Measurements from ENCODE around the gene PLOD2. TPM values are rescaled to one million over a fixed set of nuclear protein-coding genes. Genes with fewer than 3 reads are reported as not detected.

PLOD2 gene
- total and polyA plus RNA-seq, 12 donors = 12.5 to 44.6 (median 16.8) TPM

DNA sequence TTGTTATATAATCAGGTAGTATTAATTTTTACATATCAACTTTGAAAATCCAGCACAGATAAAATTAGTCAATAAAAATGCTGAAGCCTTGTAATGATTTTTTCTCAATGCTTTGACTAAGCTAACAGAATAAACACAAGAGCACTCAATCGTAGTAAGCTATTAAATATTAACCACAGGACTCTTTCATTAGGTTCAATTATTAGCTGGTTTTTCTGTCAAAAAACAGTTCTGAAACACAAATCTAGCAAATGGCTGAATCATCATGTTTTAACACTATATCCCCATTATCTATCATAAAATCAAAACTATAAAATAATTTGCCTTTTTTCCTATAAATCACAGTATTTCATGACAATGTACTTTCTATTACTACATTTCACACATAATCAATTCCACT is 69.6 kb downstream of the PLOD2 start:
- H3K27me3 ChIP-seq = no peaks in the 10 kb centered on the region
- 93 to 97% methylated on average over 1 of the region's 1 CpG for WGBS, 2 donors
- no peak for ATAC-seq
- TF ChIP-seq, protein P1, sequence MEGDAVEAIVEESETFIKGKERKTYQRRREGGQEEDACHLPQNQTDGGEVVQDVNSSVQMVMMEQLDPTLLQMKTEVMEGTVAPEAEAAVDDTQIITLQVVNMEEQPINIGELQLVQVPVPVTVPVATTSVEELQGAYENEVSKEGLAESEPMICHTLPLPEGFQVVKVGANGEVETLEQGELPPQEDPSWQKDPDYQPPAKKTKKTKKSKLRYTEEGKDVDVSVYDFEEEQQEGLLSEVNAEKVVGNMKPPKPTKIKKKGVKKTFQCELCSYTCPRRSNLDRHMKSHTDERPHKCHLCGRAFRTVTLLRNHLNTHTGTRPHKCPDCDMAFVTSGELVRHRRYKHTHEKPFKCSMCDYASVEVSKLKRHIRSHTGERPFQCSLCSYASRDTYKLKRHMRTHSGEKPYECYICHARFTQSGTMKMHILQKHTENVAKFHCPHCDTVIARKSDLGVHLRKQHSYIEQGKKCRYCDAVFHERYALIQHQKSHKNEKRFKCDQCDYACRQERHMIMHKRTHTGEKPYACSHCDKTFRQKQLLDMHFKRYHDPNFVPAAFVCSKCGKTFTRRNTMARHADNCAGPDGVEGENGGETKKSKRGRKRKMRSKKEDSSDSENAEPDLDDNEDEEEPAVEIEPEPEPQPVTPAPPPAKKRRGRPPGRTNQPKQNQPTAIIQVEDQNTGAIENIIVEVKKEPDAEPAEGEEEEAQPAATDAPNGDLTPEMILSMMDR (IDR thresholded peaks at IDR 0.05) = no peak
- no peaks in the 10 kb centered on the region for H3K9me3 ChIP-seq
- DNase-seq = no peak
- peaks cover 0 to 27% (median 0%) of the 10 kb centered on the region in 9 donors for H3K36me3 ChIP-seq
- peaks cover 0 to 37% (median 9%) of the 10 kb centered on the region in 9 donors for H3K4me1 ChIP-seq
- intact Hi-C loops (cut with DNase I) = loop anchor here in 1 of 10 donors (5.0 kb wide), 1 partner anchor 66 kb away; no protein-coding TSS in a partner anchor
- H3K4me3 ChIP-seq = no peak overlapping the region
- no peak overlapping the region for H3K27ac ChIP-seq

- Histone ChIP-seq H3K27ac (no peak overlapping the region), H3K36me3 (peaks cover 0 to 35% (median 0%) of the 10 kb centered on the region in 9 donors), H3K27me3 (no peaks in the 10 kb centered on the region), H3K4me3 (no peak overlapping the region), H3K9me3 (no peaks in the 10 kb centered on the region), H3K4me1 (peaks cover 0 to 37% (median 10%) of the 10 kb centered on the region in 9 donors)
- no peak for ATAC-seq
- intact Hi-C loops (cut with DNase I) = loop anchor here in 1 of 10 donors (5.0 kb wide), 1 partner anchor 67 kb away; no protein-coding TSS in a partner anchor
- WGBS, 2 donors = 69 to 81% methylated on average over 2 of the region's 2 CpGs
- no peak for DNase-seq
- TF ChIP-seq, protein P1 (IDR thresholded peaks at IDR 0.05) = no peak
These were observed 70.5 kb downstream of the PLOD2 start for GRCh38 chr3:146090521-146090920.

- Histone ChIP-seq H3K9me3 (no peaks in the 10 kb centered on the region), H3K27ac (no peak overlapping the region), H3K36me3 (peaks cover 0 to 43% (median 0%) of the 10 kb centered on the region in 9 donors), H3K4me1 (peaks cover 0 to 31% (median 7%) of the 10 kb centered on the region in 9 donors), H3K27me3 (no peaks in the 10 kb centered on the region), H3K4me3 (no peak overlapping the region)
- intact Hi-C loops (cut with DNase I) = no loop called here
- 91 to 93% methylated on average over 2 of the region's 2 CpGs for WGBS, 2 donors
- no peak for ATAC-seq
- TF ChIP-seq, protein P1 (IDR thresholded peaks at IDR 0.05) = no peak
- DNase-seq = no peak
These were observed 72.1 kb downstream of the PLOD2 start for GRCh38 chr3:146088840-146089239.

DNA sequence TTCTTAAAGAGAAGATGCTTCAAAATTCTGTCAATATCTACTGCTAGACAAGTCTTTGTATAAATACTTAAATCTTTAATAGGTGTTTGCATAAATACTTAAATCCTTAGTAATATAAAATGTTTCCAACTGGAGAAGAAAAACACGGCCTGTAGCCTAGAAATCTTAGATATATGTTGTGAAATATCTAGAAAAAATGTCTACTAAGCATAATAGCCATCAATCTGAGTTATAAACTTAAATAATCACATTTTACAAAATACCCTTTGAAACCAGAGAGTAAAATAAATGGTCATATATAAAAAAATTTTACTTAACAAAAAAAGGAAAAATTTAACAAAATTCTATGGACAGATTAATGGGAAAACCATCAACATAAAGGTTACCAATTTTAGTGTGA is 73.9 kb downstream of the PLOD2 start:
- 95 to 96% methylated on average over 1 of the region's 1 CpG for WGBS, 2 donors
- intact Hi-C loops (cut with DNase I) = no loop called here

More for the DNA sequence above, 73.9 kb downstream of the PLOD2 start:
- TF ChIP-seq, protein P1 (IDR thresholded peaks at IDR 0.05) = no peak
- ATAC-seq (no peak), DNase-seq (no peak)
- Histone ChIP-seq H3K27me3 (no peaks in the 10 kb centered on the region), H3K9me3 (no peaks in the 10 kb centered on the region), H3K4me1 (peaks cover 0 to 13% (median 0%) of the 10 kb centered on the region in 9 donors), H3K27ac (no peak overlapping the region), H3K4me3 (no peak overlapping the region), H3K36me3 (peaks cover 0 to 43% (median 0%) of the 10 kb centered on the region in 9 donors)
